Choroid plexus epithelial cell (primary cell): ENCODE measurements around the gene SRSF10.
A peak's percentile ranks its signal among the peaks of the same experiment; 100 is the strongest.
"Not testable (repeated sequence)": the region's sequence is repeated elsewhere in the genome, so short reads cannot be mapped to it uniquely, and the experiment has no call there.

ENCODE experiments used
- DNase-seq: peaks from one replicate; pipeline ENCODE4 v3.0.0-alpha.2; 2010; ENCODE audit warnings: low read depth
- H3K4me3 ChIP-seq: 2 replicates; pipeline ENCODE4 v1.5.1; 2011; ENCODE audit warnings: low read depth, mild to moderate bottlenecking, control low read depth, low read length, moderate library complexity
- TF ChIP-seq, protein P1 (sequence below): conservative IDR thresholded peaks from 2 replicates; pipeline ENCODE4 v1.5.1; 2011; ENCODE audit warnings: low read depth, mild to moderate bottlenecking, control low read depth, inconsistent platforms, low read length, moderate library complexity

SRSF10 gene

DNA sequence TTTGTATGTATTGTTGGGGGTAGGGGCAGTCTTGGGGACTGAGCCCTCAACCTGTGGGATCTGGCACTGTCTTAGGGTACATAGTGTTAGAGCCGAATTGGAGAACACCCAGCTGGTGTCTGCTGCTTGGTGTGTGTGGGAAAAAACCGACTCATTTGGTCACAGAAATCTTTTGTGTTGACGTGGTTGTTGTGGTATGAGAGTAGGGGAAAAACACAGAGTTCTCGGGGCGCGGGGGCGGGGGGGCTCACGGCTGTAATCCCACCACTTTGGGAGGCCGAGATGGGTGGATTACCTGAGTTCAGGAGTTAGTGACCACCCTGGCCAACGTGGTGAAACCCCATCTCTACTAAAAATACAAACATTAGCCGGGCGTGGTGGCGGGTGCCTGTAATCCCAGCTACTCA lies 15.3 kb upstream of the SRSF10 start:
- TF ChIP-seq, protein P1, sequence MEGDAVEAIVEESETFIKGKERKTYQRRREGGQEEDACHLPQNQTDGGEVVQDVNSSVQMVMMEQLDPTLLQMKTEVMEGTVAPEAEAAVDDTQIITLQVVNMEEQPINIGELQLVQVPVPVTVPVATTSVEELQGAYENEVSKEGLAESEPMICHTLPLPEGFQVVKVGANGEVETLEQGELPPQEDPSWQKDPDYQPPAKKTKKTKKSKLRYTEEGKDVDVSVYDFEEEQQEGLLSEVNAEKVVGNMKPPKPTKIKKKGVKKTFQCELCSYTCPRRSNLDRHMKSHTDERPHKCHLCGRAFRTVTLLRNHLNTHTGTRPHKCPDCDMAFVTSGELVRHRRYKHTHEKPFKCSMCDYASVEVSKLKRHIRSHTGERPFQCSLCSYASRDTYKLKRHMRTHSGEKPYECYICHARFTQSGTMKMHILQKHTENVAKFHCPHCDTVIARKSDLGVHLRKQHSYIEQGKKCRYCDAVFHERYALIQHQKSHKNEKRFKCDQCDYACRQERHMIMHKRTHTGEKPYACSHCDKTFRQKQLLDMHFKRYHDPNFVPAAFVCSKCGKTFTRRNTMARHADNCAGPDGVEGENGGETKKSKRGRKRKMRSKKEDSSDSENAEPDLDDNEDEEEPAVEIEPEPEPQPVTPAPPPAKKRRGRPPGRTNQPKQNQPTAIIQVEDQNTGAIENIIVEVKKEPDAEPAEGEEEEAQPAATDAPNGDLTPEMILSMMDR, result no peak
- DNase-seq, result peak; percentile 49
- H3K4me3 ChIP-seq, result no peak overlapping the region

DNA sequence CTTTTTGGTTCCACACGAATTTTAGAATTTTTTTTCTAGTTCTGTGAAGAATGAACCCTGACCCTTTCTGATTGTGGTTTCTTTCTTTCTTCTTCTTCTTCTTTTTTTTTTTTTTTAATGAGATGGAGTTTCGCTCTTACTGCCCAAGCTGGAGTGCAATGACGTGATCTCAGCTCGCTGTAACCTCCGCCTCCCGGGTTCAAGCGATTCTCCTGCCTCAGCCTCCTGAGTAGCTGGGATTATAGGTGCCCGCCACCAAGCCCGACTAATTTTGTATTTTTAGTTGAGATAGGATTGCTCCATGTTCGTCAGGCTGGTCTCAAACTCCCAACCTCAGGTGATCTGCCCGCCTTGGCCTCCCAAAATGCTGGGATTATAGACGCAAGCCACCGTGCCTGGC lies 11.9 kb upstream of the SRSF10 start:
- H3K4me3 ChIP-seq, DNase-seq: not testable (repeated sequence)

- TF ChIP-seq, protein P1, result no peak
- no peak overlapping the region for H3K4me3 ChIP-seq
- no peak for DNase-seq
Observed at GRCh38 chr1:23989263-23989662, 9.1 kb upstream of the SRSF10 start.

DNA sequence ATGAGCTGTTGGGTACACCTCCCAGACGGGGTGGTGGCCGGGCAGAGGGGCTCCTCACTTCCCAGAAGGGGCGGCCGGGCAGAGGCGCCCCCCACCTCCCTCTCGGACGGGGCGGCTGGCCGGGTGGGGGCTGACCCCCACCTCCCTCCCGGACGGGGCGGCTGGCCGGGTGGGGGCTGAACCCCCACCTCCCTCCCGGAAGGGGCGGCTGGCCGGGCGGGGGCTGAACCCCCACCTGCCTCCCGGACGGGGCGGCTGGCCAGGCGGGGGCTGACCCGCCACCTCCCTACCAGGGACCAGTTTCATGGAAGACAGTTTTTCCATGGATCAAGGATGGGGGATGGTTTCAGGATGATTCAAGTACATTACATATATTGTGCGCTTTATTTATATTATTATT lies 6.9 kb upstream of the SRSF10 start:
- DNase-seq, H3K4me3 ChIP-seq: not testable (repeated sequence)

GRCh38 chr1:23984417-23985186 lies 4.5 kb upstream of the SRSF10 start:
- H3K4me3 ChIP-seq, result no peak overlapping the region
- peak; percentile 84 for DNase-seq
- TF ChIP-seq, protein P1, result no peak

DNA sequence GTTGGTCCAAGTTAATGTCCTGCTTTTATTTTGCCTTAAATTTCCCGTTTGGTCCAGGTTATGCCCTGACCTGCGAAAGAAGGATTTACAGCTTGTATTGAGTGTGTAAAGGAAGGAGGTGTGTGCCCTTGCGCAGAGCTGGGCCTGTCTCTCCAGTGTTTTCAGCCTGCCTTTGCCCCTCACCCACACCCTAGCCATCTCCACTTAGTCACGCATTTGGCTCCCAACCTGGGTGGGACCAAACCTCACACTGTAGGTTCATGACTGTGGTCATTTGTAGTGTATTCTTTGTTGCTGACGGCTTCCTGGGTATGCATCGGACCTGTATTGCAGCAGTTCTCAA lies 572 bp upstream of the SRSF10 start:
- DNase-seq, result peak; percentile 58
- TF ChIP-seq, protein P1, result no peak
- peak overlapping the region; percentile 100 for H3K4me3 ChIP-seq

GRCh38 chr1:23979387-23979880 lies 693 bp downstream of the SRSF10 start:
- H3K4me3 ChIP-seq, result peak overlapping the region; percentile 100
- TF ChIP-seq, protein P1, result no peak
- DNase-seq, result no peak

DNA sequence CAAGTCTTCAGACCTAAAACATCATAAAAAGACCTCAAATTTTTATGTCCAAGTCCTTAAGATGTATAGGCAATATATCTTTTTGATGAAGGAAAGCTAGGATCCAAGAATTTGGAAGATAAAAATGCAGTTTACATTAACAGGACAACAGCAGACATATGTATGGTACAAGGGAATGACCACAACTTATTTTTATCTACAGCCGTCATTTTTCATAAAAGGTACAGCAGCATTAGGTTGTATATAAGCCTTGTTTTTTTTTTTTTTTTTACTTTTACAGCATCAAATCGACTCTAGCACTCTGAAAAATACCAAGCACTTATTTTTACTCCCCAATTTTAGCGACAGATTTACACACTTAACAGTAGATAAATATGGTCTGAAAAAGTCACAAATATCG lies 1.3 kb downstream of the SRSF10 start:
- TF ChIP-seq, protein P1, result no peak
- DNase-seq, result no peak

More for the DNA sequence above, 1.3 kb downstream of the SRSF10 start:
- peak overlapping the region; percentile 100 for H3K4me3 ChIP-seq
